ENCODE measurements around the gene CEP97.

The CEP97 gene

DNA sequence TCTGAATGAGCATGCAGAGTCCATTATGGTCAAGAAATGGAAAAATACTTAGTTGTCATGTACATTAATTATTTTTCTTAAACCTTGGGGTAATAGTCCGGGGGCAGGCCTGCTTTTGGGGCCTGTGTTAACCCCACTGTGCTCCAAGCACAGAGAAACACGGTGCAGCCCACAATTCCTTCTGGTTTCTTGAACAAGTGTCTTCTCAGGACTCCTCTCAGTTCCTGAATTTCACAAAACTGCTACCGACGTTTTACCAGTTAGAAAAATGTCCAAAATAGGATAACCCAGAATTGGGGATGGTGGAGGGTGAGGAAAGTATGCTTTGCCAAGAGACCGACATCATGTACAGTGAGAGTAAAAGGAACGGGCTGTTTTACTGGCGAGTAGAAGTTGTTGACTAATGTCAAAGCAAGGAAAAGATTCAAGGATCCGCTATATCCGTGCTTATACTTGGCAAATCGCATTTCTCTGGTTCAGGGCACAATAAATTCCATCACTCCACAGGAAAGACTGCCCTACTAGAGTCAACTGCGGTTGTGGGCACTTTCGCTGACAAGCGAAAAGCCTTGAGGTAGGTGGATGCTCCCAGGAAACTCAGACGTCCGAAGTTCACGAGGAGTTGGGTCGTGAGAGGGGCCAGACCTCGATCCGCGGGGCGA, 54.1 kb downstream of the CEP97 start:
- no peak for DNase-seq

GRCh38 chr3:101779047-101779821, 54.8 kb downstream of the CEP97 start, which contains the start of gene NXPE3:
Gene NXPE3 (plus strand): TSS chr3:101779211. CDS start chr3:101785597, 6,386 bp downstream.
- DNase-seq, result peak; percentile 98

DNA sequence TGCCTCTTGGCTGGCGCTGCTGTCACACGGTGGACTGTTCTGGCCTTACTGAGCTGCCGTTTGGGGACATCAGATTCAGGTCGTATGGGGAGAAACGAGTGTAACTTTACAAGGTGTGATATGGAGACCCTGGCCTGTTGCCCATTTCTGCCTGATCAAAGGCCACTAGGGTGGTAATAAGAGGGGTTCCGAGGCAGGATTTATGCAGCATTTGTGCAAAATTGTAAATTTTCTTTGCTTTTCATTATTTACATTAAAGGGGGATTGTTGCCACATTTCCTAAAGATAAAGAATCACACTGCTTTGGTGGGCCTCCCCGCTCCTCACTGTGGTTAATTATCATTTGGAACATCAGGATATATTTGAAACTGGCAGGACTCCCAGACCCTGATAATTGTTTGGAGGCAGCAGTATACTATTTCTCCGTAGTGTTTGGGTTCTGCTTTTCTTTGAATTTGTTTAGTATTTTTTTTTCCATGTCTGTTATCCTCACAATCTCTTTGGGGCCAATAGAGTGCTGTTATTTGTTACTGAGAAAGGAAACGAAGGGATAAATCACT, 55.5 kb downstream of the CEP97 start:
- DNase-seq, result no peak

GRCh38 chr3:101780661-101781060, 56.2 kb downstream of the CEP97 start:
- peak; percentile 8 for DNase-seq

DNA sequence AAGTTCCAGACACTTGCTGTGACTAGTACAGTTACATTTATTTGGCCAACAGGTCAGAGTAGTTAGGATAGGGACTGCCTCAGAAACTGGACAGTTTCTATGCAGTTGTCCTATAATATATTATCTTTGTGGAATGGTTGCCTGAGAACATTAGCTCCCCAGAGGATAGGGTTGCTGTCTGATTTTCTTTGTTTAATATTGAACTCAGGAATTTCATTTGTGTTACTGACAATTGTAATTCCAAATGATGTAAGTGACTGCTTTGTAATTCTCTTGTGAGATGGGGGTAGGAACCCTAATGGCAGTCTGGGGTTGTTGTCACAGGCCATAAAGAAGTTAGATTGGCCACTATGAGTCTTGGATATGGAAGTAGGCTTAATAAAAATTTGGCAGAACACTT, 56.8 kb downstream of the CEP97 start:
- no peak for DNase-seq

DNA sequence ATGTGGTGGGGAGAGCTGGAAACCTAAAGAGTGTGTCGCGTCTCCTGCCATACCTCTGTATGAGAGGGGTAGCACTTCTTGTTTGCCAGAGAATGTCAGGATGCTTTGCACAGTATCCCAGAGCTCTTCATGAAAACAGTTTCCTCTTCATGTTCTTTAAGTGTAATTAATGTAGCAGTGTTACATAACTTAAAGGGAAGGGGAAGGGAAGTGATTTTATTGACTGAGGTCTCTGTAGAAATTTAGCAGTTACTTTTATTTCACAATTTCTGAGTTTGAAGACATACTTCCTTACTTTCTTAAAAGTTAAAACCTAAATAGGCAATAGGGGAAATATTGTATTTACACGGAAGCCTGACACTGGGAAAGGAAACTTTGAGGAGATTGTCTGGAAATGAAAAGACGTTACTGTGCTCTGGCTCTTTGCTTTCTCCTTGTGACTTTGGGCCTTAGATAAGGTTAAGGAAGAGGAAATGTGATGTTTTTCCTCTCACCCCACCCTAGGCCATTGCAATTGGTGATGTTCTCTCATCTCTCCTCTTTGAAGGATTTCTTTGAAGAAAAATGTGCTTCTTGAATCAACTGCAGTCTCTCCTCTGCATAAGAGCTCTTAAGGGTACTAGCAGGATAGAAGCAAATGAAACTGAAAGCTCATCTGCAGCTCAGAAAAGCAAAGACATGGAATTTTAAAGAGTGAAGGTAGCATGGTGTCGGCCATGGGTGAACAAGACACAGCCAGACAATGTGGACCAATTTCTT, 60.6 kb downstream of the CEP97 start:
- no peak for DNase-seq

GRCh38 chr3:101791778-101792177, 67.4 kb downstream of the CEP97 start:
- DNase-seq, result no peak

- DNase-seq, result no peak
Observed at GRCh38 chr3:101796077-101796680, 71.8 kb downstream of the CEP97 start.

- no peak for DNase-seq
Observed at GRCh38 chr3:101801174-101801573, 76.8 kb downstream of the CEP97 start.

DNA sequence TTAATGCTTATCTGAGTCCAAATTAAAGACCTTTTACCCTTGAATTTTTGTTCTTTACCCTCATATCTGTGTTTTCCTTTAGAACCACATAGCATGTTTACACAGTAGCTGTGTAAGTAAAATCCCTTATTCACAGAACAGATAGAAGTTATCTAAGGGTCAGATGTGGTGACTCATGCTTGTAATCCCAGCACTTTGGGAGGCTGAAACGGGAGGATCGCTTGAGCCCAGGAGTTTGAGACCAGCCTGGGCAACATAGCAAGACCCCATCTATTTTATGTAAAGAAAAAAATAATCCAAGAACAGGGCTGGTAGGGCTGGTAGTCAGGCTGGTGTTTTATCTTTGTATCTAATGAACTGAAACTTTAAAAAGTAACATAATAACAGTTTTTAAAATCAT, 77.8 kb downstream of the CEP97 start:
- no peak for DNase-seq

GRCh38 chr3:101803173-101803782, 78.9 kb downstream of the CEP97 start:
- DNase-seq, result peak; percentile 27

GRCh38 chr3:101803939-101804338, 79.5 kb downstream of the CEP97 start:
- DNase-seq, result no peak

DNA sequence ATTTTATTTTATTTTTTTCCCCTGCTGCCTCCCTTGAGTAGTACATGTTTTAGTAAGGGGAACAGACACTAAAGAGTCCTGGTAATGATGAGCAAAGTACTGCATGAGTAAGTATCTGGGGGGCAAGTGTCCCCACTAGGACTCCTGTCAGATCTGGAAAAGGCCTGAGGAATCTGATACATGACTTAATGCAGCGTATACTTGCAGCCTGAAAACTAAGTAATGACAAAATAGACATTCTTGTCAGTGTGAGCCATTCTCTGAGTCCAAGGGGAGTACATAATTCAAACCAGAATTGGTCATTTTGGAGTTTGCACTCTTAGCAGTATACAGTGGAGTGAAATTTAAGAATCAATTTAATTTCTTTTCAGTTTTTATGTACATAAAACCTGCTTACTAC, 82.1 kb downstream of the CEP97 start:
- DNase-seq, result no peak

DNA sequence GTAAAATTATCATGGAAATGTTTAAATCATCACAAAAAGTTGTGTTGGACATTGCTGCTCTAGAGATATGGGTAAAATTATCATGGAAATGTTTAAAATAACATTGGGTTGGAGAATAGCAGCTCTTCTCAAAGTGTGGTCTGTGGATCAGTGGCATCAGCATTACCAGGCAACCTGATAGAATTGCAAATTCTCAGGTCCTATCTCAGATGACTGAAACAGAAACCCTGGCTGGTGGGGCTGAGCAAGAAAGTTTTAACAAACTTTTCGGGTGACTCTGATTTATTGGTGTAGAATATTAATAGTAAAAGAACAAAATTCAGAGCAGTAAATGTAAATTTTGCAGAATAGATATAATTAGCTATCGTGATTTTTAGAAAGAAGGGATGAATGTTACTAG, 83.5 kb downstream of the CEP97 start:
- no peak for DNase-seq

GRCh38 chr3:101809178-101810021, 85.0 kb downstream of the CEP97 start:
- peak; percentile 15 for DNase-seq

DNA sequence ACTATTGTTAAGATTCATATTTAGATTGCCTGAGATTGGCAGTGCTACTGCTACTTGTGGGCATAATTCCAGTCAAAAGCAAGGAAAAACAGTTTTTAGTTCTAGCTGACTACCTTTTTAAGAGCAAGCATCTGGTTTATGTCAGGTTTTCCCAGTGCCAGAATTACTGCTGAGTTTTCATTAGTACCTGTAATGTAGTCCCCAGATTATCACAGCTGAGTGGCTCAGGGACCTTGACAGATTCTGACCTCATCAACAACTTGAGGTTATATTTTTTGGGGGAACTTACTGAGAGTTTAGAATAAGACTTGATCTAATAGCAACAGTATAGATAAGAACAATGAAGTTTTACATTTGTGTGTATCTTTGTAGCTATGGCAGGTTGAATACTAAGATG, 85.6 kb downstream of the CEP97 start:
- DNase-seq, result no peak

DNA sequence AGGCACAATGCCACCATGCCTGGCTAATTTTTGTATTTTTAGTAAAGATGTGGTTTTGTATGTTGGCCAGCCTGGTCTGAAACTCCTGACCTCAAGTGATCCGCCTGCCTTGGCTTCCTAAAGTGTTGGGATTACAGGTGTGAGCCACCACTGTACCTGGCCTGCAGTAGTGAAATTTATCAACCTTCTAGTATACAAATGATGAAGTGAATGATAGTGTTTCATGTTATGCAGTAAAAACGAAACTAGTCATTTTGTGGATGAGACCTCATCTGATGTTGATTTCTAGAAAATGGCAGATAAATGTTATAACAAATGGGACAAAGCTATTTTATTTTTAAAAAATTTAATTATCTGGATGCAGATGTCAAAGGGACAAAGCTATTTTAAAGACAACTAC, 87.5 kb downstream of the CEP97 start:
- no peak for DNase-seq

DNA sequence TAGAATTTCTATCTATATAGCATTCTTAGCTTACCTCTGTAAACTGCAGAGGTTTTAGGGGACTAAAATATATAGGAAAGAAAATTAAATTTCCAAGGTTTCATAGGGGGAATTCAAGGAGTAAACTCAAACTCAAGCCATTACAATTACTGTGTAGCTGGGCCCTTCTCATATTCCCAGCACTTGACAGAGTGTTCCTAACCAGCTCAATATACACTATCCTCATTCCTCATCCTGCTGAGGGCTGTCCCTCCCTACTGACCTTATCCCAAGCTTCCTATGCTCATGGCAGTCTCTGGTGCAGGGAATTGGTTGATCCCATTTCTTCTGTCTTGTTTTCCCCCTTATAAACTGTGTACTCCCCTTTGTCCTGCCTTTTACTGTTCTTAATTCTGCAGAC, 88.5 kb downstream of the CEP97 start:
- no peak for DNase-seq

- DNase-seq, result no peak
Observed at GRCh38 chr3:101813817-101814440, 89.5 kb downstream of the CEP97 start.

DNA sequence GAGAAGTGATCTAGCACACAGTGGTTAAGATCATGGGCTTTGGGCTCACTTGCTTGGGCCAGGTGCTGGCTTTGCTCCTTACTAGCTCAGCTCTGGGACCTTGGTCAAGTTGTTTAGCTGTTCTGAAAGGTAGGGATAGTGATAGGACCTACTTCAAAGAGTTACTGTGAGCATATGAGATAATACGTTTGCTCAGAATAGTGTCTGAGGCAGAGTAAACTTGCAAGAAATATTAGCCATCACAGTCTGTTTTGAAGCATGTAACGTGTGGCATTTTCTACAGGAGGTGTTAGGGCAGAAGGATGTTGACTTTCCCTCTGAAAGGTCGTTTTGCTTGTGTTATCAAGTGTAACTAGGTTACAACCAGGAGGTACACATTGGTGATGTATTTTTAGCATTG, 90.4 kb downstream of the CEP97 start:
- no peak for DNase-seq

All from retina (tissue), 1 donor.